ENCODE measurements around the gene TEX44.

GRCh38 chr2:231634412-231634811 is 41.7 kb downstream of the TEX44 start:
- TF ChIP-seq, protein P1, sequence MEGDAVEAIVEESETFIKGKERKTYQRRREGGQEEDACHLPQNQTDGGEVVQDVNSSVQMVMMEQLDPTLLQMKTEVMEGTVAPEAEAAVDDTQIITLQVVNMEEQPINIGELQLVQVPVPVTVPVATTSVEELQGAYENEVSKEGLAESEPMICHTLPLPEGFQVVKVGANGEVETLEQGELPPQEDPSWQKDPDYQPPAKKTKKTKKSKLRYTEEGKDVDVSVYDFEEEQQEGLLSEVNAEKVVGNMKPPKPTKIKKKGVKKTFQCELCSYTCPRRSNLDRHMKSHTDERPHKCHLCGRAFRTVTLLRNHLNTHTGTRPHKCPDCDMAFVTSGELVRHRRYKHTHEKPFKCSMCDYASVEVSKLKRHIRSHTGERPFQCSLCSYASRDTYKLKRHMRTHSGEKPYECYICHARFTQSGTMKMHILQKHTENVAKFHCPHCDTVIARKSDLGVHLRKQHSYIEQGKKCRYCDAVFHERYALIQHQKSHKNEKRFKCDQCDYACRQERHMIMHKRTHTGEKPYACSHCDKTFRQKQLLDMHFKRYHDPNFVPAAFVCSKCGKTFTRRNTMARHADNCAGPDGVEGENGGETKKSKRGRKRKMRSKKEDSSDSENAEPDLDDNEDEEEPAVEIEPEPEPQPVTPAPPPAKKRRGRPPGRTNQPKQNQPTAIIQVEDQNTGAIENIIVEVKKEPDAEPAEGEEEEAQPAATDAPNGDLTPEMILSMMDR (IDR thresholded peaks at IDR 0.05), result no peak
- TF ChIP-seq EZH2 (IDR thresholded peaks at IDR 0.05), result no peak
